ENCODE data around the gene HMCN1. TPM values are rescaled to one million over a fixed set of nuclear protein-coding genes. Genes with fewer than 3 reads are reported as not detected.

Gene HMCN1
- total and polyA plus RNA-seq, 2 donors, result 0.50 to 0.85 TPM

DNA sequence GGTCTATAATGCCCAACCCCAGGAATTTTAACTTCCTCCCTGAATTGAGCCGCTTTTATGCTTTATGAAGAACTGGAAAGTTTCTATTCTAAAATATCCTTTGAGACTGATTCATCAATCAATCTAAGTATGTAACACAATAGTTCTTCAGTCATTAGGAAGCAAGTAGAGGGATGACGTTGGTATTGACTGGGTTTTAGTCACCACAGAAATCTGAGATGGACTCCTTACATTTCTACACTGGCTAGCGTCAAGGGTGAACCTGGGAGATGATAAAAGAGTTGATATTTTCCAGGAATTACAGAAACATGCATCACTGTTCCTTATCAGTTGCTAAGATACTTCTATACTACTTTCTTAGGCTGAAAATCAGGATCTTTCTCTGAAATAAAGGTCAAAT is 308.0 kb downstream of the HMCN1 start:
- H3K36me3 ChIP-seq (ENCODE audit: control insufficient read depth in 2 of 2, insufficient read depth in 2 of 2, low read length in 1 of 2), result no peaks in the 10 kb centered on the region
- no peaks in the 10 kb centered on the region for H3K4me1 ChIP-seq (ENCODE audit: control insufficient read depth in 2 of 2, insufficient read depth in 2 of 2, low read length in 2 of 2)
- no peaks in the 10 kb centered on the region for H3K27me3 ChIP-seq (ENCODE audit: control insufficient read depth in 2 of 2, insufficient read depth in 1 of 2, low read length in 1 of 2)
- no peaks in the 10 kb centered on the region for H3K9me3 ChIP-seq (ENCODE audit: control insufficient read depth in 2 of 2, insufficient read depth in 1 of 2, low read length in 1 of 2)
- H3K4me3 ChIP-seq (ENCODE audit: low read length in 2 of 2), result no peak overlapping the region
- H3K27ac ChIP-seq (ENCODE audit: low read depth in 1 of 2, low read length in 1 of 2), result no peak overlapping the region
- no peak for DNase-seq (ENCODE audit: low read depth in 6 of 9, low spot score in 9 of 9)
- 91% methylated on average over 3 of the region's 3 CpGs for WGBS

DNA sequence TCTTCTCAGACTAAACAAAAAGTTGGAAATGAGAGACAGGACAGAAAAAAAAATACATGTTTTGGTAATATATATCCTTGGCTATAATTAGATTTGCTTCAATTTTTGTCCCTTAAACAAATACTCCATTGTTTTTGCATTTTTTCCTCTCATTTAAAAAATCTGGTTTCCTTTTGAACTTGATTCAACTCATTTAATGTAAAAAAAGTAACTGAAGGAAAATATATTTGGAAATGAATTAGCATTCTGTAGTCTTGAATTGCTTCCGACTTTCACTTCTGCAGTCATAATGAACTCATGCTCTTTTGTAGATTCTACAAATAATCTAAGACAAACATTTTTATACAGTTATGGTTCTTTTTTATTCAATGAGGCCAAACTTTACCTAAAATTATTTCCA is 309.1 kb downstream of the HMCN1 start:
- Histone ChIP-seq H3K36me3 (ENCODE audit: control insufficient read depth in 2 of 2, insufficient read depth in 2 of 2, low read length in 1 of 2) (no peaks in the 10 kb centered on the region), H3K4me3 (ENCODE audit: low read length in 2 of 2) (no peak overlapping the region), H3K4me1 (ENCODE audit: control insufficient read depth in 2 of 2, insufficient read depth in 2 of 2, low read length in 2 of 2) (no peaks in the 10 kb centered on the region), H3K27me3 (ENCODE audit: control insufficient read depth in 2 of 2, insufficient read depth in 1 of 2, low read length in 1 of 2) (no peaks in the 10 kb centered on the region), H3K9me3 (ENCODE audit: control insufficient read depth in 2 of 2, insufficient read depth in 1 of 2, low read length in 1 of 2) (no peaks in the 10 kb centered on the region), H3K27ac (ENCODE audit: low read depth in 1 of 2, low read length in 1 of 2) (no peak overlapping the region)
- no peak for DNase-seq (ENCODE audit: low read depth in 6 of 9, low spot score in 9 of 9)
- WGBS, result 89% methylated on average over 1 of the region's 1 CpG

DNA sequence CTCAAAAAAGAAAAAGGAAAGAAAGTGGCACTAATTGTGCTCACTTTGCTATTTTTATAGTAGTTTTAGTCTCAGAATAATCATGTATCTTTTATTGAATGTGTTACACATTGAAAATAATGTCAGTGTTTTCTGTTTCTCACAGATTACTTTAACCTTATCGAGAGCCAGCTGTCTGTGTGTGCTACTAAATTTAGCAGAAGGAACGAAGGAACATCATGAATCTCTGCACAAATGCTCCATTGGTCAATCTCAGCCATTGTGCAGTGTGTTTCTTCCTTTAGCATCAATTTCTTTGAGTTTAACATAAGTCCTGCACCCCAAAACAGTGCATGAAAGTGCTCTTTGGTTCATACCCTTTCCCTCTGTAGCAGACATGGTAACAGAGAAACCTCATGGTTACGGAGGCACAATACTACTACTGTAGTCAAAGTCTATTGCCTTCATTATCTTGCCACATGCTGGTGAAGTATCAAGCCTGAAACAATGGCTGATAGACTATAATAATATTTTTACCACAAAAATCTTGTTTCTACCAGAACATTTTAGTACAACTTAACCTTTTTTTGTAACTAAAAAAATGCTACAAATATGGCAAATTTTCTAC is 310.0 kb downstream of the HMCN1 start:
- Histone ChIP-seq H3K27ac (ENCODE audit: low read depth in 1 of 2, low read length in 1 of 2) (no peak overlapping the region), H3K27me3 (ENCODE audit: control insufficient read depth in 2 of 2, insufficient read depth in 1 of 2, low read length in 1 of 2) (no peaks in the 10 kb centered on the region), H3K4me3 (ENCODE audit: low read length in 2 of 2) (no peak overlapping the region), H3K9me3 (ENCODE audit: control insufficient read depth in 2 of 2, insufficient read depth in 1 of 2, low read length in 1 of 2) (no peaks in the 10 kb centered on the region), H3K36me3 (ENCODE audit: control insufficient read depth in 2 of 2, insufficient read depth in 2 of 2, low read length in 1 of 2) (no peaks in the 10 kb centered on the region), H3K4me1 (ENCODE audit: control insufficient read depth in 2 of 2, insufficient read depth in 2 of 2, low read length in 2 of 2) (no peaks in the 10 kb centered on the region)
- WGBS, result 76% methylated on average over 3 of the region's 3 CpGs
- DNase-seq (ENCODE audit: low read depth in 6 of 9, low spot score in 9 of 9), result no peak

DNA sequence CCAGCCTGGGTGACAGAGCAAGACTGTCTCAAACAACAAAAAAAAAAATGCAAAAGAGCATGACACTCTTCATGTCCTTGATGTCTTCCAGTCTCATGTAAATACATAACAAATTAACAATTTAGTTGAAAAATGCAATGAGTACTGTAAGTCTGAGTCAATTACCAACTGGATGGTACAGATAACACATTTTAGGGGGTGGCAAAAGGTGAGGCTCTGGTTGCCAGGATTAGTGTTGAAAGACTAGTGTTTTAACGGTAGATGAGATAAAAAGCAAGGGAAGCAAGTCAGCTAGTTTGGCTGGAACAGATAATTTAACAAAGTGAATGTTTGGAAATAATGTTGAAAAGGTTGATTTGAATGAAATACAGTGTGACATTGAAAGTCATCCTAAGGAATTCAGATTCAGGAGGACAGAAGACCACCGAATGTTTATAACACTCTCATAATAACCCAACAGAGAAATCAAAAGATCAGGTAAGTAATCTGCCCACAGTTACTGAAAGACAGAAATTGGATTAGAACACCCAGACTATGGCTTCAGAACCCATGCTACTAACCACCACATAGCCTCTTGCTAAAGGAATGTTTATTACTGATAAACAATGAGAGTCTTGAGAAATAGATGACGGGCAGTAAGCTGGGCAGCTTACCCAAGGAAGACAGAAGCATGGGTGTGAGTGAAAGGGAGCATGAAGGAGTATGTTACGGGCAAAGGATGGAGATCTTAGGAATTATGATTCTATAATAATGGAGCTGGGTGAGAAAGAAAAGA is 312.4 kb downstream of the HMCN1 start:
- H3K4me3 ChIP-seq (ENCODE audit: low read length in 2 of 2), result no peak overlapping the region
- H3K9me3 ChIP-seq (ENCODE audit: control insufficient read depth in 2 of 2, insufficient read depth in 1 of 2, low read length in 1 of 2), result no peaks in the 10 kb centered on the region
- WGBS, result 97% methylated on average over 4 of the region's 4 CpGs
- no peaks in the 10 kb centered on the region for H3K36me3 ChIP-seq (ENCODE audit: control insufficient read depth in 2 of 2, insufficient read depth in 2 of 2, low read length in 1 of 2)
- no peaks in the 10 kb centered on the region for H3K4me1 ChIP-seq (ENCODE audit: control insufficient read depth in 2 of 2, insufficient read depth in 2 of 2, low read length in 2 of 2)
- DNase-seq (ENCODE audit: low read depth in 6 of 9, low spot score in 9 of 9), result no peak
- no peak overlapping the region for H3K27ac ChIP-seq (ENCODE audit: low read depth in 1 of 2, low read length in 1 of 2)
- no peaks in the 10 kb centered on the region for H3K27me3 ChIP-seq (ENCODE audit: control insufficient read depth in 2 of 2, insufficient read depth in 1 of 2, low read length in 1 of 2)

DNA sequence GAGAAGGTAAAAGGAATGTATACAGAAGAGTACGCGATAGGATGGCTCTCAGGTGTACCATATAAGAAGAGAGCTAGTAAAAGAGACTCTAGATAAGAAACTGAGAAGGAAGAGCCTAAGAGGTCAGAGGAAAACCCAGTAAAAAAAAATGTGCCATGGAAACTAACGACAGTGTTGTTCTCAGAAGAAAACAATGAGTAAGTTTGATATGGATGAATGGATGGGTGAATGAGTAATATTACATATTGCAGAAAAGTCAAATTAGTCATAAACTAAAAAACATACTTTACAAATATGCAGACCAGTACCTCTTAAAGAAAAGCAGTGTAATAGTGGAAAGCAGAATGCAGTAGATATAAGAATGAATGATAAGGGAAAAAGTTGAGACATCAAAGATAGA is 316.2 kb downstream of the HMCN1 start:
- Histone ChIP-seq H3K27ac (ENCODE audit: low read depth in 1 of 2, low read length in 1 of 2) (no peak overlapping the region), H3K4me3 (ENCODE audit: low read length in 2 of 2) (no peak overlapping the region), H3K27me3 (ENCODE audit: control insufficient read depth in 2 of 2, insufficient read depth in 1 of 2, low read length in 1 of 2) (no peaks in the 10 kb centered on the region), H3K4me1 (ENCODE audit: control insufficient read depth in 2 of 2, insufficient read depth in 2 of 2, low read length in 2 of 2) (no peaks in the 10 kb centered on the region), H3K9me3 (ENCODE audit: control insufficient read depth in 2 of 2, insufficient read depth in 1 of 2, low read length in 1 of 2) (no peaks in the 10 kb centered on the region), H3K36me3 (ENCODE audit: control insufficient read depth in 2 of 2, insufficient read depth in 2 of 2, low read length in 1 of 2) (no peaks in the 10 kb centered on the region)
- no peak for DNase-seq (ENCODE audit: low read depth in 6 of 9, low spot score in 9 of 9)
- WGBS, result 93% methylated on average over 3 of the region's 3 CpGs

DNA sequence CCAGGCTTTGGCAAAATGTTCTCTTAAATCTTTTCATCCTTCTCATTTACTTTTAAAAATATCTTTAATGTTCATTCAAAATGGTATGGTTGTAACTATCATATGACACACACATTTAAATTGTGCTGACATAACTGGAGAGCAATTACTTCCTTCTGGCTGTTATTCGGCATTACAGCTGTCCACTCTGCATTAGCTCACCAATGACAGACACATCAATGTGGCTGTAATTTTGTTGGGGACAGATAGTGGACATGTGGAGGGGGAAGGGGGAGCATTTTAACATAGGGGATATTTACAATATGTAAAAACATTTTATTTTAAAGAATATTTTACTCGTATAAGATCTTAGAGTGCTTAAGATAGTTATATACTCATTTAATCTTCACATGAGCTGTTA is 319.8 kb downstream of the HMCN1 start:
- DNase-seq (ENCODE audit: low read depth in 6 of 9, low spot score in 9 of 9), result no peak
- no peak overlapping the region for H3K4me3 ChIP-seq (ENCODE audit: low read length in 2 of 2)
- 94% methylated on average over 2 of the region's 2 CpGs for WGBS
- no peaks in the 10 kb centered on the region for H3K9me3 ChIP-seq (ENCODE audit: control insufficient read depth in 2 of 2, insufficient read depth in 1 of 2, low read length in 1 of 2)
- no peaks in the 10 kb centered on the region for H3K27me3 ChIP-seq (ENCODE audit: control insufficient read depth in 2 of 2, insufficient read depth in 1 of 2, low read length in 1 of 2)
- no peaks in the 10 kb centered on the region for H3K4me1 ChIP-seq (ENCODE audit: control insufficient read depth in 2 of 2, insufficient read depth in 2 of 2, low read length in 2 of 2)
- H3K36me3 ChIP-seq (ENCODE audit: control insufficient read depth in 2 of 2, insufficient read depth in 2 of 2, low read length in 1 of 2), result no peaks in the 10 kb centered on the region
- no peak overlapping the region for H3K27ac ChIP-seq (ENCODE audit: low read depth in 1 of 2, low read length in 1 of 2)

DNA sequence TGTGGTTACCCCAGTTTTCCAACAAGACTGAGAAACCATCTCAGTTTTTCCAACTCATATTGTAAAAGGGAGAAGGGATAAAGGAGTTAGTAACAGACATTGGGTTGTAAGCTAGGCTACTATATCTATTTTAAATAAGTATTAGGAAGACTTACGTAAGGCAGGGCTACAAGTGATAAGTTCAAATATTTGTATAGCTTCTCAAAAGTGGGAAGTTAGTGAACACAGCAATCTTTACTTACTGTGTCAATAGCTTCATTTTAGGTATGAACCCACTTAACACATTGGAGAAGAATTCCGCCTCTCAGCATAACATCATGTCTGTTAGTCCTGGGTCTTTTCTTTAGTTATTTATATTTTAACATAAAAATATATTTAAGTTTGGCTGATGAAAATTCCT is 320.7 kb downstream of the HMCN1 start:
- Histone ChIP-seq H3K4me1 (ENCODE audit: control insufficient read depth in 2 of 2, insufficient read depth in 2 of 2, low read length in 2 of 2) (no peaks in the 10 kb centered on the region), H3K36me3 (ENCODE audit: control insufficient read depth in 2 of 2, insufficient read depth in 2 of 2, low read length in 1 of 2) (no peaks in the 10 kb centered on the region), H3K4me3 (ENCODE audit: low read length in 2 of 2) (no peak overlapping the region), H3K27ac (ENCODE audit: low read depth in 1 of 2, low read length in 1 of 2) (no peak overlapping the region), H3K27me3 (ENCODE audit: control insufficient read depth in 2 of 2, insufficient read depth in 1 of 2, low read length in 1 of 2) (no peaks in the 10 kb centered on the region), H3K9me3 (ENCODE audit: control insufficient read depth in 2 of 2, insufficient read depth in 1 of 2, low read length in 1 of 2) (no peaks in the 10 kb centered on the region)
- no peak for DNase-seq (ENCODE audit: low read depth in 6 of 9, low spot score in 9 of 9)
- 96% methylated on average over 2 of the region's 2 CpGs for WGBS

DNA sequence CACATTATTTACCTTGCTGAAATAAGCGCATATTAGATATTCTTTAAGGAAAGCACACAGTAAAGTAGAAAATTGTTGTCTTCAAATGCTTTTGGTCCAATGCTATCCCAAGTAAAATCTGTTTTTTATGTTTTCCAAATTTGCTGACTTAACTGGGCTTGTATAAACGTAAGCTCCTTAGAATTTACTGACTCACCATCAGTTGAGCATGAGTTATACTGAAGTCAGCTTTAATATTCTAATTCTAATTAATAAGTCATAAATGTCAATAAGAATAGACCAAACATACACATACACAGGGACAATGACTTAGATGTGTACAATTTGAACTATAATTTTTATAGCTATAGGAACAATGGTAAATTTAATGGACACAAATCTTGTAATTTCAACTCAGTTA is 321.7 kb downstream of the HMCN1 start:
- 65% methylated on average over 2 of the region's 2 CpGs for WGBS
- no peak for DNase-seq (ENCODE audit: low read depth in 6 of 9, low spot score in 9 of 9)
- Histone ChIP-seq H3K4me3 (ENCODE audit: low read length in 2 of 2) (no peak overlapping the region), H3K9me3 (ENCODE audit: control insufficient read depth in 2 of 2, insufficient read depth in 1 of 2, low read length in 1 of 2) (no peaks in the 10 kb centered on the region), H3K27me3 (ENCODE audit: control insufficient read depth in 2 of 2, insufficient read depth in 1 of 2, low read length in 1 of 2) (no peaks in the 10 kb centered on the region), H3K36me3 (ENCODE audit: control insufficient read depth in 2 of 2, insufficient read depth in 2 of 2, low read length in 1 of 2) (no peaks in the 10 kb centered on the region), H3K4me1 (ENCODE audit: control insufficient read depth in 2 of 2, insufficient read depth in 2 of 2, low read length in 2 of 2) (no peaks in the 10 kb centered on the region), H3K27ac (ENCODE audit: low read depth in 1 of 2, low read length in 1 of 2) (no peak overlapping the region)

DNA sequence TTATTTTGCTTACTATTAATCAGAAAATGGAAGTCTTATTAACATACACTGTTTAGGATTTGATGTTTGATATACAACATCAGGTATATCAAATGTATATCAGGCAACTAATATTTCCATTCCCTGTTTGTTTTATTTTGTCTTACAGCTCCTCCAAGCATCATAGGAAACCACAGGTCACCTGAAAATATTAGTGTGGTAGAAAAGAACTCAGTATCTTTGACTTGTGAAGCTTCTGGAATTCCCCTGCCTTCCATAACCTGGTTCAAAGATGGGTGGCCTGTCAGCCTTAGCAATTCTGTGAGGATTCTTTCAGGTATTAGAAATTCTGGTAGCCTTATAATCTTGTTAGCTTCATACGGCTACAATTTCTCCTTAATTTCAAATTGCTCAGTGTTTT is 322.9 kb downstream of the HMCN1 start:
- no peak for DNase-seq (ENCODE audit: low read depth in 6 of 9, low spot score in 9 of 9)
- H3K4me1 ChIP-seq (ENCODE audit: control insufficient read depth in 2 of 2, insufficient read depth in 2 of 2, low read length in 2 of 2), result no peaks in the 10 kb centered on the region
- H3K36me3 ChIP-seq (ENCODE audit: control insufficient read depth in 2 of 2, insufficient read depth in 2 of 2, low read length in 1 of 2), result no peaks in the 10 kb centered on the region
- no peak overlapping the region for H3K4me3 ChIP-seq (ENCODE audit: low read length in 2 of 2)
- H3K27ac ChIP-seq (ENCODE audit: low read depth in 1 of 2, low read length in 1 of 2), result no peak overlapping the region
- H3K9me3 ChIP-seq (ENCODE audit: control insufficient read depth in 2 of 2, insufficient read depth in 1 of 2, low read length in 1 of 2), result no peaks in the 10 kb centered on the region
- WGBS, result 100% methylated on average over 1 of the region's 1 CpG
- H3K27me3 ChIP-seq (ENCODE audit: control insufficient read depth in 2 of 2, insufficient read depth in 1 of 2, low read length in 1 of 2), result no peaks in the 10 kb centered on the region
